HG02642 (cell line): Measurements from ENCODE around the gene ZFP30.
"Not testable (repeated sequence)": the region's sequence is repeated elsewhere in the genome, so short reads cannot be mapped to it uniquely, and the experiment has no call there.

Experiments used
- ATAC-seq: cut with Tn5 transposase; IDR thresholded peaks from one replicate; pipeline ENCODE4 v1.9.1; 2021; ENCODE audit warnings: mild to moderate bottlenecking; ENCODE audit not compliant: unreplicated experiment, poor library complexity

Gene ZFP30

DNA sequence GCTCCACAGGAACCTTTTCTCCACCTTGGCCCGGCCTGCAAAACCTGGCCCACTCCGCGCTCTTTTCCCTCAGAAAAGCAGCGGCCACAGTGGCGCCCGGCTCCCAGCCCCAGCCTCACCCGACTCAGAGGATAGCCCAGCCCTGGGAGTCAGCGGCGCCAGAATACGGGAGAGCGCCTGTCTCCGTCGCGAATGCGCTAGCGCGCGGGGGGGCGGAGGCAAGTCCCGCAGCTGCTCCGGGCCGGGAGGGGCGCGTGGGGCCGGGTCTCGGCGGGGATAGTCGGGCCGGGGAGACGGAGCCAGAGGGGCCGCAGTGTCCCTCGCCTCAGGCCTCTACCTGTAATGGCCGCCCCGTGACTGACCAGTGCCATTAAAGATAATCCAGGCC, at the start of gene ZFP30:
TSS of gene ZFP30 (minus strand) at position 165 of the 388 bp plus-strand sequence. CDS start 7,643 bp downstream, outside the sequence.
- peak; percentile 80 for ATAC-seq

DNA sequence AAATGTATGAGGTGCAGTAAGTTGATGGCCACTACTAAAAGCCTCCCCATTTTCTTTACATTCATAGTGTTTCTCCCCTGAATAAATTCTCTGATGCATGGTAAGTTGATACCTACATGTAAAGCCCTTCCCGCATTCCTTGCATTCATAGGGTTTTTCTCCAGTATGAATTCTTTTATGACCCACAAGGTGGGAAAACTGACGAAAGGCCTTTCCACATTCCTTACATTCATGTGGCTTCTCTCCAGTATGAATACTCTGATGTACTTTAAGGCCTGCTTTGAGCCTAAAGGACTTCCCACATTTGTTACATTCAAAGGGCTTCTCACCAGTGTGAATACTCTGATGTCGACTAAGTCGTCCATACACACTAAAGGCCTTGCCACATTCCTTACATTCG, 43.8 kb upstream of the ZFP30 start:
- ATAC-seq, result no peak

DNA sequence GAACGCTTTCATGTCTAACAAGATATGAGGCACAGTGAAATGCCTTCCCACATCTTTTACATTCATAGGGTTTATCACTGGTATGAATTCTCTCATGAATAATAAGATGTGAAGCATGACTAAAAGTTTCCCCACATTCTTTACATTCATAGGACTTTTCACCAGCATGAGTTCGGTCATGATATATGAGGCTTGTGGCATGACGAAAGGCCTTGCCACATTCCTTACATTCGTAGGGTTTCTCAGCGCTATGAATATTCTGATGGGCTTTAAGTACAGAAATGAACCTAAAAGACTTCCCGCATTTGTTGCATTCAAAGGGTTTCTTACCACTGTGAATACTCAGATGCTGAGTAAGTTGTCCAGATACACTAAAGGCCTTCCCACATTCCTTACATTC, 43.0 kb upstream of the ZFP30 start:
- ATAC-seq, result no peak

DNA sequence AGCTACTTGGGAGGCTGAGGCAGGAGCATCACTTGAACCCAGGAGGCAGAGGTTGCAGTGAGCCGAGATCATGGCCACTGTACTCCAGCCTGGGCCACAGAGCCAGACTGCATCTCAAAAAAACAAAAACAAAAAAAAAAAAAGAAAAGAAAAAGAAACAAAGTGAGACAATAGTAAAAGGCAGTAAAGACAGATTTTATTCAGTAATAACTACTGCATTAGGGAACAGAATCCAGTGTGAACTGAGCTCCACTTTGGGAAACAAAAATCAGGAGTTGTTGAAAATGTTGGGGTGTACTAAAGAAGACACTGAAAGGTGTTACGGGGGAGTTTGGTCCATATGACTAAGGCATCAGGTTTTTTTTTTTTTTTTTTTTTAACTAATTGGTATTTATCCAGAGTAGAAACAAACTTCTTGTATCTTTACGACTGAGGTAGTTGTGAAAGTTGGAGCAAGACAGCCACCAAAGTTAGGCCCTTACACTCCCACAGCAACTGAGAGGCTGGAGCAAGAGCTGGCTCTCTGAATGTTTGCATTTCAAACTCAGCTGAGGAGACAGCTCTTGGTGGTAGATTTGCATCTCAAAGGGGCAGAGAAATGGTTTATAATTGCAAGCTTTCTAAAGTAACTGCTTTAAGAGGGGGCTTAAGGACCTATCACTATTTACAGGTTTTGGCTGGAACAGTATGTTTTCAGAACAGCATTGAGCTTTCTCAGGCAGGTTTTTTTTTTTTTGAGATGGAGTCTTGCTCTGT, 40.1 kb upstream of the ZFP30 start:
- ATAC-seq, result no peak

DNA sequence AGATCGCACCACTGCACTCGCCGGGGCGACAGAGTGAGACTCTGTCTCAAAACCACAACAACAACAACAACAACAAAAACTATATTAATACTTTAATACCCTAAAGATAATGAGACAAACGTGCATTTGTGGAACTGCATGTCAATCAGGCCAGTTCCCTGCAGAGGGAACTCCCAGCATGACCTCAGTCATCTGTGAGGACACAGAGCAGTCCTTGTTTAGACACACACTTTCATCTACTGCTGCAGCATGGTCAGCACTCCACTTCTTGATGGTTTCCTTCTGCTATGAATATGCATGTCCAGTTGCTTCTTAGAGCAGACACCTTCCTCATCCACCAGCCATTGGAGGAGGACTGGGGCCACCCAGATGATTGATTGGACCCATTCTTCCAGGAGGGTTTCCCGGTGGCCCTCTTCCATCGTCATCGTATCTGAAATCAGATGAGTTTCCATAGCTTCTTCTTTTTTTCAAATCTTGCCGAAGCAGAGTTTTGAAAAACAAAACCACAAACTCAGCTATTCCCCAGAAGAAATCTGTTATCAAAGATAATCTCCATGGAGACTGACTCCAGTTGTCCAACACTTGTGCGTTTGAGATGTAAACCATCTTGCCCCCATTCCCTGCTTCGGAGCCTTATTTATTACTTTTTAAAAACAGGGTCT, 37.8 kb upstream of the ZFP30 start:
- ATAC-seq, result no peak

DNA sequence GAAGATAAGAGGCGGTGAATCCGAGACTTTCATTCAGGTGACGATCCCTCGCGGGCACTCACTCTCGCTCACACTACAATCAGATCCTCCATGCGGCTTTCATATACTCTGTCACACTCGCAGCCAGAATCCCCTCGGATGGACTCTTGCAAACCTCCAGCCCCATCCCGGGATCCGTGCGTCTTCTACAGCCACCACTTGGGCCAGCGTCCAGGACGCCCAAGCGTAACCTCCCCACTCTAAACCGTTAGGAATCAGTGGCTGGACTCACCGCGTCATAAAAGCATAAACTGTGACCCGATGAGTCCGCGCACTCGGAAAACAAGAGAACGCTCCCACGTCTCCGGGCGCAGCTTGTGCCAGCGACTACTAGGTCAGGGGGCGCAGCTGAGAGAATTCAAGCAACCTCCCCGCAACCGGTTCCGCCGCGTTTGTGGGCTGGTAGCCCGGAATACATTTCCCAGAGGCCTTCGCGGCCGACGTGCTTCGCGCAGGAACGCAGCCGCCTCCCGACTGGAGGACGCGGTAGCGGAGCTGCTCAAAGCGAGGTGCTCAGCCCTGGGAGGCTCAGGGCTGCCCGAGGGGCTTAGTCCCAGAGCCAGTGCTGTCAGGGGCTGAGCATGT, 36.7 kb upstream of the ZFP30 start:
- no peak for ATAC-seq

DNA sequence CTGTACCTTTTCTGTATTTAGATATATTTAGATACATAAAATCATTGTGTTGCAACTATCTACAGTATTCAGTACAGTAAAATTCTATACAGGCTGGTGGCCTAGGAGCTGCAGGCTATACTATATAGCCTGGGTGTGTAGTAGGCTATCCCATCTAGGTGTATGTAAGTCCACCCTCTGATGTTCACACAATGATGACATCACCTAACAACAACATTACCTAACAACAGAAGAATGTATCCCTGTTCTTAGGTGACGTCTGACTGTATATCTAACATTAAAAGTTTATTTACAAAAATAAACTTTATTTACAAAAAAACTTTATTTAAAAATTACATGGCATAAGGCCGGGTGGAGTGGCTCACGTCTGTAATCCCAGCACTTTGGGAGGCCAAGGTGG, 28.3 kb upstream of the ZFP30 start:
- ATAC-seq, result no peak

DNA sequence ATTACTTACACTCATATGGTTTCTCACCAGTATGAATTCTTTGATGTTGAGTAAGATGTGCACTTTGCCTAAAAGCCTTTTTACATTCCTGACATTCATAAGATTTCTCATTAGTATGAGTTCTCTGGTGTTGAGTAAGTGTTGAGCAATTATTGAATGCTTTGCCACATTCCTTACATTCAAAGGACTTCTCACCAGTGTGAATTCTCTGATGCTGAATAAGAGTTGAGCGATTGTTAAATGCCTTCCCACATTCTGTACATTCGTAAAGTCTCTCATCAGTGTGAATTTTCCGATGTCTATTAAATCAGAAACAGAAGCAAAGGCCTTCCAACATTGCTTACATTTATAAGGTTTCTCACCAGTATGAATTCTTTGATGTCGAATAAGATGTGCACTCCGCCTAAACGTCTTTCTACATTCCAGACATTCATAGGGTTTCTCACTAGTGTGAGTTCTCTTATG, 14.2 kb upstream of the ZFP30 start:
- ATAC-seq, result no peak

DNA sequence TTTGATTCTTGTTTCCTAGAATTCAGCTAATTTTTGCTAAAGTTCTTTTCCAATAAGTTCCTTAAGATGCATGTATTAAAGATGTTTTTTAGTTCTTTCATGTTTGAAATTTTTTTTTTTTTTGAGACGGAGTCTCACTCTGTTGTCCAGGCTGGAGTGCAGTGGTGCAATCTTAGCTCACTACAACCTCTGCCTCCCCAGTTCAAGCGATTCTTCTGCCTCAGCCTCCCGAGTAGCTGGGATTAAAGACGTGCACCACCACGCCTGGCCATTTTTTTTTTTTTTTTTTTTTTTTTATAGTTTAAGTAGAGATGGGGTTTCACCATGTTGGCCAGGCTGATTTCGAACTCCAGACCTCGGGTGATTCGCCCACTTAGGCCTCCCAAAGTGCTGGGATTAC, 1.9 kb upstream of the ZFP30 start:
- ATAC-seq, result not testable (repeated sequence)

DNA sequence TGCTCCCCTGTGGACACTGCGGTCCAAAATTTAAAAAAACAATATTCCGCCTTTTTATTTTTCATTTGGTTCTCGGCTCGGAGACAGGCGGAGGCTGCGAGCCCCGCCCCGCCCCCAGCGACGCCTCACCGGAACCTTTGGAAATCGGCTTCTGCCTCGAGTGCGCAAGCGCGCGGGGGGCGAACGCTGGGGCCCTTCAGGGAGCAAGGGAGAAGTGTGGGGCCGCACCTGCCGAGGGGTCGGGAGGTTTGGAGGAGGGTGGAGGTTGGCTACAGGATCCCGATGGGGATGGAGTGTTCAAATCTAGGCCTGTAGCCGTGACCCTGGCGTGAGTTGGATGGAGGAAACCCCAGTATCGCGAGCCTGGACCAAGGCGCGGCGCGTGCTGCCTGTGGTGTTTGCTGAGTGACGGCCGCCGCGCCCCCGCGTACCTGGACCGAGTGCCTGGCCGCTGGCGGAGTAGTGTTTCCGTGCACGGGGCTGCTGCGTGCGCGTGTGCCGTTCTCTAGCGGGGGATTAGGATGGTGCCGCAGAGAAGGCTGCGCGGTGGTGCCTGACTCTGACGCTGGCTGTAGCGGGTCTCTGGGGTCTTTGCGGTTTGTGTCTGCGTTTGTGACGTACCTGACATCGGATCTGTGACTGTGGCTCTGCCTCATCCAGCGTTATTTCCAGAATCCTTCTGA, 565 bp upstream of the ZFP30 start:
- peak; percentile 64 for ATAC-seq

DNA sequence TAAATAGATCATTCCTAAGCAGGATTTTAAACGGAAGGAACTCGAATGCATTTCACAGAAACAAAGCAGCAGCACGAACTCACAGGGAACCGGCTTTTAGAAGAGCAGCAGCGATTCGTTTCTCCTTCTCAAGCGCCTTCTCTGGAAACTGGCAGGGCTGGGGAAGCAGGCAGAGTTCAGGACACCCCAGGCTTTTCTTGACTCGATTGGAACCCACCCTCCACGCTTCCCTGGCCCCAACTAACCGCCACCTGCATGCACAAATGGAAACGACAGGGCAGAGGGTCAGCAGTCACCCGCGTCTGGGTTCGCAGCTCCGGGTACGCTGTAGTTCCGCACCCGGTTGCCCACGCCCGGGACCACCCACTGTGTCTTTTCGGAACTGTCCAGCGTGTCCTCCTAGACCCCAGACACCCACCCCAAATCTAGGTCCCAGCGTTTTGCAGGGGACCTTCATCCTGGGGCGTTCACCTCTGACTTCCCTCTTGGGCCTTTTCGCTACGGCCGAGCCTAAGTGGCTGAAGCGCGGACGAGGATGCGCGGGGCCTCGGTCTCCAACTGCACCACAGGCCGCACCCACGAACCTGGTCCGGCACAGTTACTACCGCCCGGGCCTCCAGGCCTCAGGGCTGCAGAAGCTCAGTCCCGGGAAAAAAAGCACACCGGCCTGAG, 500 bp downstream of the ZFP30 start:
- peak; percentile 47 for ATAC-seq

DNA sequence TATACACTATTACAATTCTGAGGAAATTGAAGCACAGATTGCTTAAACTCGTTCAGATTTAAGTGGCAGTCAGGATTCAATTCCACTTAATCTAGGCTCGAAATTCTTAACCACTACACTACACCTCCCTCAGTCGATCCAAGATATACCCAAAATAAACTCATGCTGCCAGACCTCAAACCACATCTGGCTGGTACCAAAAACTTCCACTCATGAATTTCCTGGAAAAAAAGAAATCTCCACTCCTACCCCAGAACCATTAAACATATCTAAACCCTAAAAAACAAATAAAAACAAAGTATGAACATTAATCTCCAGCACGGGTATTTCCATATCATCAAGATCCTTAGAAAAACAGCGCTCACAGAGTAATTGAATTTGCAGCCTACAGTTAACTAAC, 1.1 kb downstream of the ZFP30 start:
- ATAC-seq, result no peak

DNA sequence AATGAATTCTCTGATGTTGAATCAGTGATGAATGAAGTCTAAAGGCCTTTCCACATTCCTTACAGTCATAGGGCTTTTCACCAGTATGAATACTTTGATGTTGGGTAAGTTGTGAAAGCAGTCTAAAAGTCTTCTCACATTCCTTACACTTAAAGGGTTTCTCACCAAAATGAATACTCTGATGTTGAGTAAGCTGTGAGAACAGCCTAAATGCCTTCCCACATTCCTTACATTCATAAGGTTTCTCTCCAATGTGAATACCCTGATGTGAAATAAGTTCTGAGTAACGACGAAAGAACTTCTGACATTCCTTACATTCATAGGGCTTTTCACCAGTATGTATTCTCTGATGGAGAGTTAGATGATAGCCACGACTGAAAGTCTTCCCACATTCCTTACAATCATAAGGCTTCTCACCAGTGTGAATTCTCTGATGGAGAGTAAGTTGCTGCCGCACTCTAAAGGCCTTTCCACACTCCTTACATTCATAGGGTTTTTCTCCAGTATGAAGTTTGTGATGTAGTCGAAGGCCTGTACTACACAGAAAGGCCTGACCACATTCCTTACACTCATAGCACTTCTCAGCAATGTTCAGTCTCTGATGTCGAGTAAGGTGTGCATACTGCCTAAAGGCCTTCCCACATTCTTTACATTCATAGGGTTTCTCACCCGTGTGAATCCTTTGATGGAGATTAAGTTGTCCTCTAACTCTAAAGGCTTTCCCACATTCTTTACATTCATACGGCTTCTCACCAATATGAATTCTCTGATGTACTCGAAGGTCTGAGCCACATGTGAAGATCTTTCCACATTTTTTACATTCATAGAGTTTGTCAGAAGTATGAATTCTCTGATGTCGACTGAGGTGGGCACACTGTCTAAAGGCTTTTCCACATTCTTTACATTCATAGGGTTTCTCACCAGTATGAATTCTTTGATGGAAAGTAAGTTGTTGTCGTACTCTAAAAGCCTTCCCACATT, 19.9 kb downstream of the ZFP30 start:
- no peak for ATAC-seq

DNA sequence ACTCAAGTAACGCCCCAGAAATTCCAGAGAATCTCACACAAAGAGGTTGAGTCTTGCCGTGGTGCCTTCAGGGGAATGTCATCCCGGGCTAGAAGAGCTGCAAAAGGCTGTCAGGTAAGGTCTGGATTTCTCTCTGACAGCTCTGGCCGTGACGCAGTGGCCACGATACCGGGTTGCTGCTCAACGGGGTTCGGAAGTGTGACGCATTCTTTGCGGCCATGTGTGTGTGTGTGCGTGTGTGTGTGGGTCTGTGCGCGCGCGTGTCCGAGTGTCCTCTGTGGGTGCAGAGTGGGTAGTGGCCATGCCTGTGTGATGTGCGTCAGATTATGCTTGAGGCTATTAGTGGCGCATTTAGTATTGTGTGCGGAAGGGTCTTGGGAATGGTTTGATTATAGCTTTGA, 60.3 kb downstream of the ZFP30 start:
- peak; percentile 35 for ATAC-seq

DNA sequence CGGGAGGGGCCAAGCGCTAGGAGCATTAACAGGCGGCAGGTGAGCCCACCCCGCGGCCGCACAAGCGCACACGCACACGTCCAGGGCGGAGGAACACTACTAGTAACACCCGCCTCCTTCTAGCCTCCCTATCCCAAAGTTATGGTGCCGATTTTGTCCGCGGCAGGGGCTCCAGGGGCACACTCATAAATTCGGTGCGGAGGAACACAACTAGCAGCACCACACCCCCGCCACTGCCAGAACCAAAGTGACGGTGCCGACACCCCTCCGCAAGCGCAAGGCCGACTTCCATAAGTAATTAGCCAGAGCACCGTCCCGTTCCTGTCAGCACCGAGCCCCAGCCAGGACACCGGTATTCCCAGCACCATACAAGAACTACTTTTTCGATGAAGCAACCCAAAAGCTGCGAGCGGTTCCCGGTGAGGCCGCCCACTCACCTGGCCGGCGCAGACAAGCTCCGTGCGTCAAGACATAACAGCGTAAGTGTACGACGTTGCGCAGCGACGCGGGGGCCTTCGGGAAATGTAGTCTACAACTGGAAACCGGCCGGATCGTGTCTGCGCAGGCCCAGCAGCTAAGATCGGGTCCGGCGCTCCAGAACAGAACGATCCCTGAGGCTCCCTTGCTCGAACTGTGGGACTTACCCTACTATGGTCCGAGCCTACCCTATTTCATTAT, 60.8 kb downstream of the ZFP30 start, which contains the start of the genes ZNF540 and ZNF571:
TSS of gene ZNF540 (plus strand) at position 573 of the 678 bp plus-strand sequence. CDS start 3,572 bp downstream, outside the sequence.
TSS of gene ZNF571 (minus strand) at position 489 of the 678 bp plus-strand sequence. CDS start 8,116 bp downstream, outside the sequence.
- peak; percentile 99 for ATAC-seq

DNA sequence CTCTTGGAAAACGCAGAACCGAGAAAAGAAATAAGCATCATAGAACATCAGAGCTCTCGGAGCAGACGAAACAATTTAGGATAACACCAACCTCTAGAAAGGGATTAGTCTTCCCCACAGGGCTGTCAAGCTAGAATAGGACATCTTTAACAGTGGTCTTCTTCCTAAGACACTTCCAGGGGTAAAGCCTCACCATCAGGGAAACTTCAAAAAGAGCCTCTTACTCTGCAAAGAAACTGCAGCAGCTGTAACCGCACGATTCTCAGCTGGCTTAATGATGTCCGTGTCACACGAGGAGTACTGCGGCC, 61.3 kb downstream of the ZFP30 start:
- ATAC-seq, result no peak

DNA sequence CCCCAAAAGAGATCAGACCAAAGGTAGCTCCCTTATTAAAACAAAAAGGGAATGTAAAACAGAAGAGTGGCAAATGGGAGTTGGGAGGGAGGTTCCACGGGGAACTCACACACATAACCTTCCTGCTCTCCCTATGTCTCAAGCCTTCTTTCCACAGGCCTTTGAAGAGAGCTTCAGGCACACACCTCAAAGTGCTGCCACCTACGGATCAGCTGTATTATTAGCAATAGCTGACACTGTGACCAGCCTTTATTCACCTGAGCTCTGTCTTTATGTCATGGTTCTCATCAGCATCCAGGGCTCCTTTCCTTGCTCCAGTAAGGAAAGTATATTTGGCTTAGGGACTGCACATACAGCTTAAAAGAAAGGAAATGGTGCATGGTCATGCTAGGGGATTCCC, 71.9 kb downstream of the ZFP30 start:
- ATAC-seq, result no peak

DNA sequence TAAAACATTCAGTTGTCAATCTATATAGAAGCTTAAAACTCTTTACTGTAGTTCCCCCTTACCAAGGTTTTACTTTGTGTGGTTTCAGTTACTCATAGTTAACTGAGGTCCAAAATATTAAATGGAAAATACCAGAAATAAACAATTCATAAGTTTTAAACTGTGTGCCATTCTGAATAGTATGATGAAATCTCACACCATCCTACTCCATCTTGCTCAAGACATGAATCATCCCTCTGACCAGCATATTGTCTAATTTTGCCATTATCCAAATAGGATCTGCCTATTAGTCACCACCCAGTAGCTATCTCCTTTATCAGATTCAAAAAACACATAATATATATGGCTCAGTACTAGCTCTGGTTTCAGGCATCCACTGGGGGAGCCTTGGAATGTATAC, 83.1 kb downstream of the ZFP30 start:
- ATAC-seq, result no peak

DNA sequence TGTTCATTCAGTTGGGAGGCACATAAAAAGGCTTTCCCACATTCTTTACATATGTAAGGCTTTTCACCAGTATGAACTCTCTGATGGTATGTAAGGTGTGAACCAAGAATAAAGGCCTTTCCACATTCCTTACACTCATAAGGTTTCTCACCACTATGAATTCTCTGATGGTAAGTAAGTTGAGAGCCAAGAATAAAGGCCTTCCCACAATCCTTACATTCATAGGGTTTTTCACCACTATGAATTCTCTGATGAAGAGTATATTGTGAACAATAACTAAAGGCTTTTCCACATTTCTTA, 89.9 kb downstream of the ZFP30 start:
- no peak for ATAC-seq
